ENCODE results near the gene ANKHD1.

DNA sequence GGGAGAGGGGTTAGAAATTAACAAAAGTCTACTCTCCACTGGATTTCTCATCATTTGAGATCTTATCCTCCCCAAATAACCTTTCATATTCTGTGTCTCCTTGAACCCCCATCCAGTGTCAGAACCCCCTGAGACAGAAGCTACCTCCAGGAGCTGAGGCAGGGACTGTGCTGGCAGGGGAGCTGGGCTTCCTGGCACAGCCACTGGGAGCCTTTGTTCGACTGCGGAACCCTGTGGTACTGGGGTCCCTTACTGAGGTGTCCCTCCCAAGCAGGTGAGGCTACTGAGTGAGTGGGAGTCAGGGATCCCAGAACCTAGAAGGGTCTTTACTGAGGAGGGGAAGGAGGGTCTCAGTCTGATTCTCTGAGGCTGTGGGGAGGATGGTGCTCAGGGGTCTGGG, 39.7 kb upstream of the ANKHD1 start:
- TF ChIP-seq, protein P1, sequence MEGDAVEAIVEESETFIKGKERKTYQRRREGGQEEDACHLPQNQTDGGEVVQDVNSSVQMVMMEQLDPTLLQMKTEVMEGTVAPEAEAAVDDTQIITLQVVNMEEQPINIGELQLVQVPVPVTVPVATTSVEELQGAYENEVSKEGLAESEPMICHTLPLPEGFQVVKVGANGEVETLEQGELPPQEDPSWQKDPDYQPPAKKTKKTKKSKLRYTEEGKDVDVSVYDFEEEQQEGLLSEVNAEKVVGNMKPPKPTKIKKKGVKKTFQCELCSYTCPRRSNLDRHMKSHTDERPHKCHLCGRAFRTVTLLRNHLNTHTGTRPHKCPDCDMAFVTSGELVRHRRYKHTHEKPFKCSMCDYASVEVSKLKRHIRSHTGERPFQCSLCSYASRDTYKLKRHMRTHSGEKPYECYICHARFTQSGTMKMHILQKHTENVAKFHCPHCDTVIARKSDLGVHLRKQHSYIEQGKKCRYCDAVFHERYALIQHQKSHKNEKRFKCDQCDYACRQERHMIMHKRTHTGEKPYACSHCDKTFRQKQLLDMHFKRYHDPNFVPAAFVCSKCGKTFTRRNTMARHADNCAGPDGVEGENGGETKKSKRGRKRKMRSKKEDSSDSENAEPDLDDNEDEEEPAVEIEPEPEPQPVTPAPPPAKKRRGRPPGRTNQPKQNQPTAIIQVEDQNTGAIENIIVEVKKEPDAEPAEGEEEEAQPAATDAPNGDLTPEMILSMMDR (IDR thresholded peaks at IDR 0.05): no peak
- no peak for TF ChIP-seq POLR2A (IDR thresholded peaks at IDR 0.05)

All from uterus (tissue), 2 donors.